GM12878 (cell line): ENCODE measurements around the gene BCAR3. TPM values are rescaled to one million over a fixed set of nuclear protein-coding genes. Genes with fewer than 3 reads are reported as not detected.

Experiments used
- ATAC-seq: fragments of 200-7000 bp; cut with Tn5 transposase; 3 replicates; pipeline ENCODE4 v1.9.1; 2020; ENCODE audit warnings: mild to moderate bottlenecking, moderate library complexity
- BruUV-seq: library from RNA; stranded (reverse); fragments of 400-500 nt; replicated peaks from 2 replicates; lab custom pipeline; 2021; lab: Mats Ljungman, UMichigan
- CTCF ChIA-PET: fragments of 300-600 bp; sonication (Branson Sonifier 250); formaldehyde crosslinking; extraction: SDS; loops from one replicate; lab custom pipeline; 2021; ENCODE audit warnings: inconsistent platforms; lab: Yijun Ruan, JAX
- POLR2A ChIA-PET: fragments of 350-600 bp; formaldehyde crosslinking; extraction: SDS; loops from one replicate; lab custom pipeline; 2021; ENCODE audit warnings: inconsistent platforms; lab: Charles Lee
- RAD21 ChIA-PET: fragments of 300-600 bp; sonication (Branson Sonifier 250); formaldehyde crosslinking; loops from one replicate; lab custom pipeline; 2023; ENCODE audit warnings: antibody characterized with exemption; ENCODE audit not compliant: unreplicated experiment; lab: Charles Lee
- SMC1A ChIA-PET: fragments of 300-600 bp; sonication (Branson Sonifier 250); formaldehyde crosslinking; loops from one replicate; lab custom pipeline; 2023; ENCODE audit not compliant: unreplicated experiment, uncharacterized antibody; lab: Charles Lee
- DNase-seq: peaks from one replicate; pipeline ENCODE4 v3.0.0-alpha.2; 2011; ENCODE audit warnings: low read depth, low spot score
- FAIRE-seq: peaks from 3 replicates; lab custom pipeline; 2011; peaks lifted over from hg19 to GRCh38; lab: Jason Lieb, UNC
- H2AFZ ChIP-seq: 2 replicates; pipeline ENCODE4 v1.6.0; 2011; ENCODE audit warnings: low read depth, low read length, control low read depth; ENCODE audit not compliant: control insufficient read depth
- H3K27ac ChIP-seq: 2 replicates; pipeline ENCODE4 v1.5.1; 2011; ENCODE audit warnings: control low read depth; ENCODE audit not compliant: control insufficient read depth, insufficient read depth
- H3K27me3 ChIP-seq, 2 experiments: replicated peaks in 1 of 2; 2 replicates each; pipeline versions ENCODE4 v1.6.0 to v1.6.1; 2011; ENCODE audit warnings: low read length in 1 of 2; ENCODE audit not compliant: control insufficient read depth in 2 of 2, insufficient read depth in 2 of 2
- H3K36me3 ChIP-seq, 2 experiments: 2 replicates each; pipeline ENCODE4 v1.5.1; 2011; ENCODE audit warnings: low read length in 1 of 2; ENCODE audit not compliant: control insufficient read depth in 2 of 2, insufficient read depth in 2 of 2
- H3K4me1 ChIP-seq: 2 replicates; pipeline ENCODE4 v1.6.1; 2011; ENCODE audit warnings: mild to moderate bottlenecking, low read length, moderate library complexity, mixed read lengths; ENCODE audit not compliant: control insufficient read depth, insufficient read depth
- H3K4me2 ChIP-seq: 2 replicates; pipeline ENCODE4 v1.6.0; 2011; ENCODE audit warnings: control low read depth; ENCODE audit not compliant: control insufficient read depth, insufficient read depth
- H3K4me3 ChIP-seq: fragments of 200-600 bp; sonication (generic); 2 replicates; pipeline ENCODE4 v1.5.1; 2016
- H3K79me2 ChIP-seq: 2 replicates; pipeline ENCODE4 v1.6.0; 2011; ENCODE audit warnings: low read length; ENCODE audit not compliant: control insufficient read depth, insufficient read depth
- H3K9ac ChIP-seq: 2 replicates; pipeline ENCODE4 v1.8.0; 2011; ENCODE audit warnings: low read length, control low read depth, mixed read lengths; ENCODE audit not compliant: control insufficient read depth, insufficient read depth
- H3K9me3 ChIP-seq: replicated peaks from 3 replicates; pipeline ENCODE4 v1.5.1; 2011; ENCODE audit warnings: mild to moderate bottlenecking, low read length; ENCODE audit not compliant: control insufficient read depth, insufficient read depth
- H4K20me1 ChIP-seq: 2 replicates; pipeline ENCODE4 v1.6.0; 2011; ENCODE audit not compliant: control insufficient read depth, insufficient read depth
- CBFB ChIP-seq: IDR thresholded peaks from 2 replicates; pipeline ENCODE4 v1.6.1; 2016; ENCODE audit warnings: antibody characterized with exemption, low read depth
- JUNB ChIP-seq: IDR thresholded peaks from 2 replicates; pipeline ENCODE4 v1.6.1; 2016; ENCODE audit warnings: antibody characterized with exemption, mild to moderate bottlenecking
- MEF2A ChIP-seq: IDR thresholded peaks from 2 replicates; pipeline ENCODE4 v1.6.1; 2011; ENCODE audit warnings: low read depth, mild to moderate bottlenecking, low read length, moderate library complexity; ENCODE audit not compliant: insufficient read depth
- MEF2B ChIP-seq: fragments of 450-650 bp; IDR thresholded peaks from 2 replicates; pipeline ENCODE4 v1.6.1; 2018; ENCODE audit warnings: mild to moderate bottlenecking, moderate library complexity; ENCODE audit not compliant: partially characterized antibody, poor library complexity, severe bottlenecking
- NR2C2 ChIP-seq: IDR thresholded peaks from 2 replicates; pipeline ENCODE4 v1.6.1; 2011; ENCODE audit warnings: borderline replicate concordance, low read depth; ENCODE audit not compliant: control insufficient read depth, insufficient read length
- RCOR1 ChIP-seq: conservative IDR thresholded peaks from 2 replicates; pipeline ENCODE4 v1.6.1; 2012; ENCODE audit warnings: low read depth, low read length, improper control_type of control experiment
- SPI1 ChIP-seq: IDR thresholded peaks from 2 replicates; pipeline ENCODE4 v1.6.1; 2011; ENCODE audit warnings: low read depth, mild to moderate bottlenecking, low read length, moderate library complexity, borderline replicate concordance; ENCODE audit not compliant: insufficient read depth
- SREBF2 ChIP-seq: IDR thresholded peaks from 2 replicates; pipeline ENCODE4 v1.6.1; 2012; ENCODE audit warnings: mild to moderate bottlenecking, low read length
- STAT3 ChIP-seq: IDR thresholded peaks from 2 replicates; pipeline ENCODE4 v1.6.1; 2011; ENCODE audit warnings: low read depth, low read length, improper control_type of control experiment
- TCF7 ChIP-seq: IDR thresholded peaks from 2 replicates; pipeline ENCODE4 v1.6.1; 2014; ENCODE audit warnings: antibody characterized with exemption, borderline replicate concordance
- ZNF24 ChIP-seq: fragments of 450-650 bp; IDR thresholded peaks from 2 replicates; pipeline ENCODE4 v1.6.1; 2017; ENCODE audit warnings: antibody characterized with exemption, mild to moderate bottlenecking
- ZNF622 ChIP-seq: fragments of 450-650 bp; IDR thresholded peaks from 2 replicates; pipeline ENCODE4 v1.6.1; 2017; ENCODE audit warnings: mild to moderate bottlenecking, inconsistent platforms
- WGBS: methylation state at CpG from one replicate; pipeline ENCODE4 v1.1.6; 2016; ENCODE audit warnings: low lambda C conversion rate; ENCODE audit not compliant: insufficient replicate concordance, insufficient coverage; ENCODE audit errors: missing lambda C conversion rate; 5-methylcytosine and 5-hydroxymethylcytosine counted together
- in situ Hi-C: fragments of 300-500 bp; cut with MboI; formaldehyde crosslinking; loops from 9 replicates; pipeline ENCODE4 v1.14.3; 2018; ENCODE audit warnings: mixed read lengths
- intact Hi-C: fragments of 100-400 bp; cut with micrococcal nuclease; formaldehyde crosslinking; loops from one replicate; pipeline ENCODE4 v1.14.2; 2022; ENCODE audit not compliant: unreplicated experiment
- polyA plus RNA-seq, 11 experiments: library from polyadenylated mRNA; depleted of rRNA in 4 of 11; unstranded in 6 of 11; stranded (reverse) in 5 of 11; fragments of >200 nt; fragmentation: Nextera tagmentation in 4 of 11; fragmentation: Illumina TruSeq in 1 of 11; extraction: Ambion mirVana in 4 of 11; extraction: Trizol in 1 of 11; gene quantifications; 1 replicate in 1 of 11; 2 replicates in 10 of 11; pipeline versions ENCODE4 v1.2.1 to v1.2.3, GENCODE V29; 2011 to 2016; ENCODE audit warnings: inconsistent platforms in 2 of 11, missing spikeins in 2 of 11, low read depth in 1 of 11
- total RNA-seq, 4 experiments: library from RNA; depleted of rRNA in 3 of 4; stranded (reverse); fragments of >200 nt in 3 of 4; fragmentation: Illumina TruSeq in 1 of 4; extraction: Trizol in 1 of 4; gene quantifications; 2 replicates each; pipeline versions ENCODE4 v1.2.1 to v1.2.3, GENCODE V29; 2013 to 2021
- TF ChIP-seq, protein P1 (sequence below): fragments of 450-650 bp; IDR thresholded peaks from 2 replicates; pipeline ENCODE4 v1.6.1; 2016; ENCODE audit warnings: mild to moderate bottlenecking
- TF ChIP-seq, protein P2 (sequence below): fragments of 150-350 bp; IDR thresholded peaks from 2 replicates; pipeline ENCODE4 v1.6.1; 2014; ENCODE audit warnings: mild to moderate bottlenecking, low read depth, low read length
- TF ChIP-seq, protein P3 (sequence below): IDR thresholded peaks from 2 replicates; pipeline ENCODE4 v1.6.1; 2012; ENCODE audit warnings: low read depth, low read length, improper control_type of control experiment

The BCAR3 gene
- total and polyA plus RNA-seq, 10 of the 15 experiments (the other 5 are each of a cell fraction or from before 2014, with no cell fraction given) = 1.3 to 6.6 (median 1.8) TPM

DNA sequence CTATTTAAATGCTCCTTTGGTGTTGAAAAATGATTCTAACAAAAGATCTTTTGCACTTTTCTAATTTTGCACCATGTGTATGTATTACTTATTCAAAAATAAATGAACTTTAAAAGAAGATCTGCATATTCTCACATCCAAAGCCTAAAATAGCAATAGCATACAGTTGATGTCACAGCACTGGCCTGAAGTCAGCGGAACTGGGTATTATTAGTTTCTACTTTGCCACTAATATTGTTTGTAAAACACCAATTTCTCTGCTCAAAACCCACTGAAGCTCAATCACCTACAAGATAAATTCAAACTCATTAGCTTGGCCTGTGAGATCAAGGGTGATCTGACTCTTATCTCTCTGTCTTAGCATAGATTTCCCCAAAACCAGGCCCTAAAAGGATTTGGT, 34.5 kb upstream of the BCAR3 start (continued):
- TF ChIP-seq, protein P1, sequence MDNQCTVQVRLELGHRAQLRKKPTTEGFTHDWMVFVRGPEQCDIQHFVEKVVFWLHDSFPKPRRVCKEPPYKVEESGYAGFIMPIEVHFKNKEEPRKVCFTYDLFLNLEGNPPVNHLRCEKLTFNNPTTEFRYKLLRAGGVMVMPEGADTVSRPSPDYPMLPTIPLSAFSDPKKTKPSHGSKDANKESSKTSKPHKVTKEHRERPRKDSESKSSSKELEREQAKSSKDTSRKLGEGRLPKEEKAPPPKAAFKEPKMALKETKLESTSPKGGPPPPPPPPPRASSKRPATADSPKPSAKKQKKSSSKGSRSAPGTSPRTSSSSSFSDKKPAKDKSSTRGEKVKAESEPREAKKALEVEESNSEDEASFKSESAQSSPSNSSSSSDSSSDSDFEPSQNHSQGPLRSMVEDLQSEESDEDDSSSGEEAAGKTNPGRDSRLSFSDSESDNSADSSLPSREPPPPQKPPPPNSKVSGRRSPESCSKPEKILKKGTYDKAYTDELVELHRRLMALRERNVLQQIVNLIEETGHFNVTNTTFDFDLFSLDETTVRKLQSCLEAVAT = no peak
- TF ChIP-seq MEF2A (no peak), TCF7 (no peak)
- TF ChIP-seq, all 136 proteins: peak for 0

DNA sequence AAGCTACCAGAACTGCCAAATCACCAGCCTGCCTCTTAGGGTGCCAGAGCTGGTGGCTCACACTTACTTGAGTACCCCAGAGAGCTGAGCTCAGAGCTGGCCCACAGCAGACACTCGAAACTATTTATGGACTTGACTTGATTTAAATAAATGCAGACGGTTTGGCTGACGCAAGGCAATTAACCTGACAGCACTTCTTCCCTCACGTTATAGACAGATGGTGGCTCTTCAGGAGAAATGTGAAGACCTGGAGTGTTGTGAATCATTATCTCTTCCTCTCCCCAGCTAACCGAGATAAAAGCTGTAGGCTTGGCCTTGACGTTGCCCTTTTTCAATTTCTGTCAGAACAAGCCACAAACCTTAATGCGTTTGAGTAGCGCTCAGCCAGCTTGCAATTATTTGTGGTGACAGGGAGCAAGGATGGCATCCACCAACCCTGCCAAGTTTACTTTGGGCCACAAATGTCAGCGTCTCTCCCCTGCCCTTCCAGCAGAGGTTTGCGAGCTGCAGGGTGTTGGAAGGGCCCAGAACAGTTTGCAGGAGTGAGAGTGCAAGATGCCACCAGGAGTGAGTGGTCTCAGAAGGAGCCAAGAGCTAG, 34.0 kb upstream of the BCAR3 start:
- ChIA-PET POLR2A (interaction anchor here (0.8 to 5.8 kb wide), 8 partner anchors 9 to 131 kb away, joined by 3 to 25 read pairs (median 4); partner anchors contain the start of gene BCAR3), RAD21 (interaction anchor here (0.8 to 5.2 kb wide), 13 partner anchors 10 to 98 kb away, joined by 3 to 42 read pairs (median 5); no protein-coding TSS in a partner anchor), SMC1A (interaction anchor here (0.8 to 9.8 kb wide), 20 partner anchors 11 to 100 kb away, joined by 3 to 137 read pairs (median 10); no protein-coding TSS in a partner anchor), CTCF (interaction anchor here (0.7 to 6.6 kb wide), 13 partner anchors 11 to 194 kb away, joined by 3 to 49 read pairs (median 5); partner anchors contain the start of gene BCAR3)
- peak overlapping the region; percentile 5 for H3K4me2 ChIP-seq
- in situ Hi-C loops = no loop called here
- intact Hi-C loops = no loop called here
- H3K9ac ChIP-seq = no peak overlapping the region
- ATAC-seq = peak; percentile 75
- peak overlapping the region; percentile 5; the same call in 1 of the 2 replicates for H3K4me3 ChIP-seq
- H3K36me3 ChIP-seq = no peaks in the 10 kb centered on the region
- H3K9me3 ChIP-seq = no peaks in the 10 kb centered on the region; the same call in 2 of the 3 replicates
- BruUV-seq = no TSS peak
- WGBS = under 1% methylated on average over 10 of the region's 10 CpGs
- H3K27me3 ChIP-seq = no peaks in the 10 kb centered on the region
- H3K27ac ChIP-seq = peak overlapping the region; percentile 54
- H2AFZ ChIP-seq = no peak overlapping the region
- H3K4me1 ChIP-seq = peaks cover 40% of the 10 kb centered on the region
- DNase-seq = no peak
- FAIRE-seq = peak; percentile 38
- H4K20me1 ChIP-seq = no peaks in the 10 kb centered on the region
- no peaks in the 10 kb centered on the region for H3K79me2 ChIP-seq
- no peak for TF ChIP-seq STAT3
- TF ChIP-seq MEF2B = no peak
- no peak for TF ChIP-seq TCF7
- TF ChIP-seq NR2C2 = no peak
- no peak for TF ChIP-seq ZNF622
- no peak for TF ChIP-seq RCOR1
- TF ChIP-seq SREBF2 = no peak
- TF ChIP-seq, protein P2, sequence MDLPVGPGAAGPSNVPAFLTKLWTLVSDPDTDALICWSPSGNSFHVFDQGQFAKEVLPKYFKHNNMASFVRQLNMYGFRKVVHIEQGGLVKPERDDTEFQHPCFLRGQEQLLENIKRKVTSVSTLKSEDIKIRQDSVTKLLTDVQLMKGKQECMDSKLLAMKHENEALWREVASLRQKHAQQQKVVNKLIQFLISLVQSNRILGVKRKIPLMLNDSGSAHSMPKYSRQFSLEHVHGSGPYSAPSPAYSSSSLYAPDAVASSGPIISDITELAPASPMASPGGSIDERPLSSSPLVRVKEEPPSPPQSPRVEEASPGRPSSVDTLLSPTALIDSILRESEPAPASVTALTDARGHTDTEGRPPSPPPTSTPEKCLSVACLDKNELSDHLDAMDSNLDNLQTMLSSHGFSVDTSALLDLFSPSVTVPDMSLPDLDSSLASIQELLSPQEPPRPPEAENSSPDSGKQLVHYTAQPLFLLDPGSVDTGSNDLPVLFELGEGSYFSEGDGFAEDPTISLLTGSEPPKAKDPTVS = no peak
- TF ChIP-seq, protein P3, sequence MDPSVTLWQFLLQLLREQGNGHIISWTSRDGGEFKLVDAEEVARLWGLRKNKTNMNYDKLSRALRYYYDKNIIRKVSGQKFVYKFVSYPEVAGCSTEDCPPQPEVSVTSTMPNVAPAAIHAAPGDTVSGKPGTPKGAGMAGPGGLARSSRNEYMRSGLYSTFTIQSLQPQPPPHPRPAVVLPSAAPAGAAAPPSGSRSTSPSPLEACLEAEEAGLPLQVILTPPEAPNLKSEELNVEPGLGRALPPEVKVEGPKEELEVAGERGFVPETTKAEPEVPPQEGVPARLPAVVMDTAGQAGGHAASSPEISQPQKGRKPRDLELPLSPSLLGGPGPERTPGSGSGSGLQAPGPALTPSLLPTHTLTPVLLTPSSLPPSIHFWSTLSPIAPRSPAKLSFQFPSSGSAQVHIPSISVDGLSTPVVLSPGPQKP = 0 out of 2 replicates have a peak, but pooled peaks have one; percentile 27
- no peak for TF ChIP-seq CBFB
- no peak for TF ChIP-seq ZNF24
- peak; percentile 17; the same call in 1 of the 2 replicates for TF ChIP-seq SPI1
- TF ChIP-seq JUNB = peak; percentile 46; the same call in 1 of the 2 replicates
